ENCODE results near the gene P4HA2. TPM values are rescaled to one million over a fixed set of nuclear protein-coding genes. Genes with fewer than 3 reads are reported as not detected.

The P4HA2 gene
- total RNA-seq, 2 experiments from 2014 or later, result 6.1 to 8.9 TPM

- ChIA-PET CTCF (no interaction called here), POLR2A (no interaction called here)
- ATAC-seq (no peak), DNase-seq (no peak)
- no peak overlapping the region for H3K27ac Mint-ChIP-seq
- H3K4me3 Mint-ChIP-seq, result no peak overlapping the region
- intact Hi-C loops (cut with DNase I, micrococcal nuclease), result no loop called here
- H3K36me3 Mint-ChIP-seq (ENCODE audit: low read depth), result no peaks in the 10 kb centered on the region
- no peaks in the 10 kb centered on the region for H3K27me3 Mint-ChIP-seq
- H3K9me3 Mint-ChIP-seq (ENCODE audit: low read depth), result no peaks in the 10 kb centered on the region
- H3K4me1 Mint-ChIP-seq, result no peaks in the 10 kb centered on the region
Measured at GRCh38 chr5:132219289-132219970, 8.2 kb downstream of the P4HA2 start.

DNA sequence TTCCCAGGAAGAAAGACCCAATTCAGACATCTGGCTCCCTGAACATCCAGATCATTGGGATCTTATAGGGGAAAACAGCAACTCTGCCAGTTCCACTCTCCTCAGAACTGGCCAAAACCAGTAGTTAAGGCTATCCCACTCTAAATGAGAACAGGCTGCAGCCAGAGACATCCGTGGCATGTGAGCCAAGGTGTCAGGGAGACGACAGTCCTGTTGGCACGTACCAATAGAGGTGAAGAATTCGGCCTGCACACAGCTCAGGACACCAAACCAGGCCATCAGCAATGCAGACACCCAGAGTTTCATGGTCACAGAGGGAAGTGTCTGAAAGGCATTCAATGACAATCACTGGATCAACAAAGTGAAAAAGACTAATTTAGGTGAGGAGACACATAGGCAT lies 9.3 kb downstream of the P4HA2 start:
- Mint-ChIP-seq H3K27me3 (no peaks in the 10 kb centered on the region), H3K4me3 (no peak overlapping the region), H3K27ac (no peak overlapping the region), H3K4me1 (no peaks in the 10 kb centered on the region), H3K9me3 (ENCODE audit: low read depth) (no peaks in the 10 kb centered on the region), H3K36me3 (ENCODE audit: low read depth) (no peaks in the 10 kb centered on the region)
- ChIA-PET CTCF (no interaction called here), POLR2A (no interaction called here)
- ATAC-seq (no peak), DNase-seq (no peak)
- intact Hi-C loops (cut with DNase I, micrococcal nuclease), result no loop called here

DNA sequence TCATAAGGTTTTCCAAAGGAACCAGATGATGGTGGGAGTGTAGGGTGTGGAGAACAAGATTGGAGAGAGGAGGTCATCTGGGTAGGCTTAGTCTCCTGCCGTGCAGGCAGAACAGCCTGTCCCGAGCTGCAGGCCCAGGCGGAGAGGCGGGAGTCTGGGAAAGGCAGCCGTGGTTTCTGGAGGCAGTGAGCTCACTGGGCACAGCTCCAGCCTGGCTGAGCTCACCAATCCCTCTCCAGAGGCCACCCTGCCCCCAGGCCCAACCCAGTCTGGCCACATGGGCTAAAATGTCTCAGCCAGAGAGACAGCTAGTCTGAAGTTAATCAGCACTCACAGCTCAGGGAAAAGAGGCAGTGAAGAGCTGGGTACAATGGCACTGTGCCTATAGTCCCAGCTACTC lies 12.3 kb downstream of the P4HA2 start:
- DNase-seq (no peak), ATAC-seq (no peak)
- POLR2A ChIA-PET, result no interaction called here
- CTCF ChIA-PET, result interaction anchor here (0.5 to 1.7 kb wide), 4 partner anchors 11 to 79 kb away, joined by 3 to 8 read pairs (median 3); no protein-coding TSS in a partner anchor
- H3K36me3 Mint-ChIP-seq (ENCODE audit: low read depth), result no peaks in the 10 kb centered on the region
- H3K27ac Mint-ChIP-seq, result no peak overlapping the region
- no peaks in the 10 kb centered on the region for H3K27me3 Mint-ChIP-seq
- H3K4me1 Mint-ChIP-seq, result no peaks in the 10 kb centered on the region
- H3K4me3 Mint-ChIP-seq, result no peak overlapping the region
- intact Hi-C loops (cut with DNase I, micrococcal nuclease), result no loop called here
- H3K9me3 Mint-ChIP-seq (ENCODE audit: low read depth), result no peaks in the 10 kb centered on the region

- DNase-seq, result no peak
- Mint-ChIP-seq H3K27ac (no peak overlapping the region), H3K4me1 (no peaks in the 10 kb centered on the region), H3K4me3 (no peak overlapping the region), H3K36me3 (ENCODE audit: low read depth) (no peaks in the 10 kb centered on the region), H3K27me3 (no peaks in the 10 kb centered on the region), H3K9me3 (ENCODE audit: low read depth) (no peaks in the 10 kb centered on the region)
- ChIA-PET POLR2A (no interaction called here), CTCF (interaction anchor here (0.8 to 1.7 kb wide), 2 partner anchors 24 kb away, joined by 4 to 8 read pairs; no protein-coding TSS in a partner anchor)
- intact Hi-C loops (cut with DNase I, micrococcal nuclease), result no loop called here
- no peak for ATAC-seq
Measured at GRCh38 chr5:132214491-132214890, 13.2 kb downstream of the P4HA2 start.

DNA sequence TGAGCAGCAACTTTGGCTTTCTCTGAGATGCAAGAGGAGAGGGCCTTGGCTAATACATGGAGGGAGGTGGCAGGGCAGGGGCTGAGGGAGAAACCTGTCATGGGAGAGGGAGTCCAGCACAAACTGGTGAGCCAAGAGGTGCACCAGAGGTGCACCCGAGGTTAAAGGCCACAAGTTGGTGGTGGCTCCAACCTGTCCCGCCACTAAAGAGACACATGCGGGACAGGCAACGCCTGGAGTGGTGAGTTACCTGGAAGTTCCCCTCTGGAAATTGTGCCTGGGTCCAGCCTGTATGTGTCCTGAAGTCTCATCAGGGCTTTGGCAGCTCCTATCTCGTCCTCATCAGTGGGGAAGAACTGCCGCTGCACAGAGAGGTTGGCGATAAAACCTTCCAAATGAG lies 14.0 kb downstream of the P4HA2 start:
- Mint-ChIP-seq H3K27me3 (no peaks in the 10 kb centered on the region), H3K4me3 (no peak overlapping the region), H3K9me3 (ENCODE audit: low read depth) (no peaks in the 10 kb centered on the region), H3K36me3 (ENCODE audit: low read depth) (no peaks in the 10 kb centered on the region), H3K27ac (no peak overlapping the region), H3K4me1 (no peaks in the 10 kb centered on the region)
- ChIA-PET POLR2A (no interaction called here), CTCF (no interaction called here)
- no peak for ATAC-seq
- no peak for DNase-seq
- intact Hi-C loops (cut with DNase I, micrococcal nuclease), result no loop called here

DNA sequence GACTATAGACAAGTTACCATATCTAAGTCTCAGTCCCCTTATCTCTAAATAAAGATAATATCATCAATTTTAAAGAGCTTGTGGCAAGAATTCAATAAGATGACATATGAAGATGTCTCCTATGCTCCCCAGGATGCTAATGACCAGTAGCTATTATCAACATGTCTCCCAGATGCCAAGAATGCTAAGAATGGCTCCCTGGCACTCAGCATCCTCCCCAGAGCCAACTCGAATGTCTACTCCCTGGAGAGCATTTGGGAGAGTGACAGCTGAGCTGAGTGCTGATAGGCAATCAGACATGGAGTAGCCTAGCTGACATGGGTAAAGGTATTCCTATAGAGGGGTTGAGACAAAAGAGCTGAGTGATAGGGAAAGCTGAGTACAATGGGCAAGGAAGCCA lies 15.9 kb downstream of the P4HA2 start:
- intact Hi-C loops (cut with DNase I, micrococcal nuclease), result no loop called here
- H3K4me1 Mint-ChIP-seq, result no peaks in the 10 kb centered on the region
- no peaks in the 10 kb centered on the region for H3K27me3 Mint-ChIP-seq
- H3K4me3 Mint-ChIP-seq, result no peak overlapping the region
- ChIA-PET POLR2A (no interaction called here), CTCF (interaction anchor here (0.6 to 1.6 kb wide), 5 partner anchors 9 to 1237 kb away, joined by 3 to 6 read pairs (median 3); no protein-coding TSS in a partner anchor)
- no peak for DNase-seq
- no peak overlapping the region for H3K27ac Mint-ChIP-seq
- H3K9me3 Mint-ChIP-seq (ENCODE audit: low read depth), result no peaks in the 10 kb centered on the region
- H3K36me3 Mint-ChIP-seq (ENCODE audit: low read depth), result no peaks in the 10 kb centered on the region
- no peak for ATAC-seq

- H3K27ac Mint-ChIP-seq, result no peak overlapping the region
- no peak for DNase-seq
- ChIA-PET POLR2A (interaction anchor here (0.7 kb wide), 1 partner anchor 82 kb away, joined by 3 read pairs; no protein-coding TSS in a partner anchor), CTCF (interaction anchor here (1.6 kb wide), 1 partner anchor 27 kb away, joined by 6 read pairs; no protein-coding TSS in a partner anchor)
- no peaks in the 10 kb centered on the region for H3K4me1 Mint-ChIP-seq
- no peak overlapping the region for H3K4me3 Mint-ChIP-seq
- no peaks in the 10 kb centered on the region for H3K27me3 Mint-ChIP-seq
- ATAC-seq, result no peak
- intact Hi-C loops (cut with DNase I, micrococcal nuclease), result no loop called here
- no peaks in the 10 kb centered on the region for H3K9me3 Mint-ChIP-seq (ENCODE audit: low read depth)
- no peaks in the 10 kb centered on the region for H3K36me3 Mint-ChIP-seq (ENCODE audit: low read depth)
Measured at GRCh38 chr5:132210944-132211343, 16.7 kb downstream of the P4HA2 start.

DNA sequence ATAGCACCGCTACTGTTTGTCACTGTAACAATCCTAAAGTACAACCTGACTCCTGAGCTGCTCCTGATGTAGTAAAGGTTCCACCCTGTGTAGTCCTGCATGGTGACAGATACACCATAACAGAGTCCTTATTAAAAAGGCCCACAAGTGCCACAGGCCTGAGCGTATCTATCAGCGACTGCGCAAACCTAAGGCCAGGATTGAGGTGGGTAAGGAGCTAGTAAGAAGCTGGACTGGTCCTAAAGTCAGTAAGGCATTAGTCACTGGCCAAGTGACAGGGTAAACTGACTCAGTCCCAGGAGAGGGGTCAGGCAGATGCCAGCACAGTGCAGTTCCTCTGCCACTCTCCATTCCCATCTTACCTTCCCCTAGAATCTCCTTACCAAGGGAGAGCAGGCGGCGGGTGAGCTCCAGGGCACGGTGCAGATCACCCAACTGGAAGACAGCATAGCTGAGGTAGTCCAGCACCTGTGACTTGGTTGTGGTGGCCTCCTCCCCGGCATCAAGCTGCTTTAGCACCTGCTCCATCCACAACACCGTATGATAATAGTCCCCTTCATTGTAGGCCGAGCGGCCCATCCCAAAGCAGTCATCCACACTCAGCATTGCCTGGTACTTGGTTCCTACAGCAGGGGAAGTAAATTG lies 17.6 kb downstream of the P4HA2 start:
- ATAC-seq, result no peak
- Mint-ChIP-seq H3K36me3 (ENCODE audit: low read depth) (no peaks in the 10 kb centered on the region), H3K27ac (no peak overlapping the region), H3K9me3 (ENCODE audit: low read depth) (no peaks in the 10 kb centered on the region), H3K27me3 (no peaks in the 10 kb centered on the region), H3K4me1 (no peaks in the 10 kb centered on the region), H3K4me3 (no peak overlapping the region)
- intact Hi-C loops (cut with DNase I, micrococcal nuclease), result no loop called here
- CTCF ChIA-PET, result interaction anchor here (0.6 to 1.6 kb wide), 2 partner anchors 20 to 28 kb away, joined by 5 to 9 read pairs; no protein-coding TSS in a partner anchor
- POLR2A ChIA-PET, result no interaction called here
- no peak for DNase-seq

- no peak overlapping the region for H3K4me3 Mint-ChIP-seq
- H3K9me3 Mint-ChIP-seq (ENCODE audit: low read depth), result no peaks in the 10 kb centered on the region
- ChIA-PET POLR2A (no interaction called here), CTCF (interaction anchor here (0.6 to 1.6 kb wide), 5 partner anchors 19 to 144 kb away, joined by 3 to 9 read pairs (median 5); no protein-coding TSS in a partner anchor)
- H3K27me3 Mint-ChIP-seq, result no peaks in the 10 kb centered on the region
- ATAC-seq (no peak), DNase-seq (no peak)
- H3K4me1 Mint-ChIP-seq, result no peaks in the 10 kb centered on the region
- H3K27ac Mint-ChIP-seq, result no peak overlapping the region
- intact Hi-C loops (cut with DNase I, micrococcal nuclease), result no loop called here
- no peaks in the 10 kb centered on the region for H3K36me3 Mint-ChIP-seq (ENCODE audit: low read depth)
Measured at GRCh38 chr5:132209131-132209530, 18.5 kb downstream of the P4HA2 start.

GRCh38 chr5:132207778-132208177 lies 19.9 kb downstream of the P4HA2 start:
- intact Hi-C loops (cut with DNase I, micrococcal nuclease), result no loop called here
- Mint-ChIP-seq H3K27ac (no peak overlapping the region), H3K4me3 (no peak overlapping the region), H3K9me3 (ENCODE audit: low read depth) (no peaks in the 10 kb centered on the region), H3K36me3 (ENCODE audit: low read depth) (no peaks in the 10 kb centered on the region), H3K4me1 (no peaks in the 10 kb centered on the region), H3K27me3 (no peaks in the 10 kb centered on the region)
- ChIA-PET CTCF (interaction anchor here (1.4 to 1.5 kb wide), 2 partner anchors 17 to 143 kb away, joined by 3 to 5 read pairs; no protein-coding TSS in a partner anchor), POLR2A (no interaction called here)
- ATAC-seq (no peak), DNase-seq (no peak)

DNA sequence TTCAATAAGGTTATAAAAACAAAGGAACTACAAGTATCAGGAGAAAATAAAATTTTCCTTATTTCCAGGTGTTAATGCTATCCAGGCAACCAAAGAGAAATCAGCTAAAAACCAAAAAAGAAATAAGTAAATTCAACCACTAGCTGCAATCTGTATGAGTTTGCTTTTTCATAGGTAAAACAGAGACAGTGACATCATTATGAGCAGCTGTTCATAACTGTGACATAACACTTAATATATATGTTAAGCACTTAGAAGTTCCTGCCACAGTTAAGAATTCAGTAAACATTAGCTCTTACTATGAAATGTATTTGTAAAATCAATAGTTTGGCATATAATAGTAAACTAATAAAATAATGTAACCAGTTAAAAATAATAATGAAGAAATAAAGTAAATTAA lies 20.9 kb downstream of the P4HA2 start:
- ATAC-seq, result no peak
- H3K27ac Mint-ChIP-seq, result no peak overlapping the region
- DNase-seq, result no peak
- H3K36me3 Mint-ChIP-seq (ENCODE audit: low read depth), result no peaks in the 10 kb centered on the region
- H3K27me3 Mint-ChIP-seq, result no peaks in the 10 kb centered on the region
- H3K9me3 Mint-ChIP-seq (ENCODE audit: low read depth), result no peaks in the 10 kb centered on the region
- no peak overlapping the region for H3K4me3 Mint-ChIP-seq
- POLR2A ChIA-PET, result no interaction called here
- no peaks in the 10 kb centered on the region for H3K4me1 Mint-ChIP-seq
- intact Hi-C loops (cut with DNase I, micrococcal nuclease), result no loop called here
- CTCF ChIA-PET, result interaction anchor here (0.8 to 2.8 kb wide), 3 partner anchors 19 to 62 kb away, joined by 3 to 12 read pairs (median 3); no protein-coding TSS in a partner anchor
